Upper lobe of left lung (tissue), 6 donors: ENCODE results near the gene MAPK14. TPM values are rescaled to one million over a fixed set of nuclear protein-coding genes. Genes with fewer than 3 reads are reported as not detected.

Experiments
- ATAC-seq, 2 donors: fragments of 200-7000 bp; cut with Tn5 transposase; one replicate each; pipeline ENCODE4 v1.9.1; 2022; ENCODE audit warnings: mild to moderate bottlenecking in 2 of 2, moderate library complexity in 2 of 2; ENCODE audit not compliant: low FRiP score in 2 of 2
- DNase-seq, 2 donors: peaks; one replicate each; pipeline ENCODE4 v3.0.0-alpha.2; 2019 to 2020
- H3K27ac ChIP-seq, 4 donors: fragments of 200-600 bp; sonication (generic); one replicate each; pipeline ENCODE4 v1.5.1; 2016 to 2019
- H3K27me3 ChIP-seq, 4 donors: fragments of 200-600 bp; sonication (generic); one replicate each; pipeline ENCODE4 v1.5.1; 2017 to 2019
- H3K36me3 ChIP-seq, 4 donors: fragments of 200-600 bp; sonication (generic); one replicate each; pipeline ENCODE4 v1.5.1; 2016 to 2019
- H3K4me1 ChIP-seq, 4 donors: fragments of 200-600 bp; sonication (generic); one replicate each; pipeline ENCODE4 v1.5.1; 2018 to 2019
- H3K4me3 ChIP-seq, 4 donors: fragments of 200-600 bp; sonication (generic); one replicate each; pipeline ENCODE4 v1.5.1; 2017 to 2019; ENCODE audit warnings: mild to moderate bottlenecking in 2 of 4, moderate library complexity in 1 of 4
- H3K9me3 ChIP-seq, 4 donors: fragments of 200-600 bp; sonication (generic); one replicate each; pipeline ENCODE4 v1.5.1; 2018 to 2019
- CTCF ChIP-seq, 6 experiments: fragments of 450-650 bp in 4 of 6; fragments of 200-600 bp in 2 of 6; sonication (generic) in 2 of 6; IDR thresholded peaks; one replicate each; pipeline ENCODE4 v1.5.1; 2016 to 2019; ENCODE audit warnings: antibody characterized with exemption in 6 of 6
- EP300 ChIP-seq, 4 donors: sonication (generic); formaldehyde crosslinking; IDR thresholded peaks; one replicate each; pipeline ENCODE4 v1.5.1; 2017; ENCODE audit warnings: antibody characterized with exemption in 4 of 4, control low read depth in 2 of 4
- POLR2A ChIP-seq, 4 donors: fragments of 450-650 bp; IDR thresholded peaks; one replicate each; pipeline ENCODE4 v1.5.1; 2016 to 2017; ENCODE audit warnings: antibody characterized with exemption in 4 of 4, mild to moderate bottlenecking in 2 of 4
- POLR2AphosphoS5 ChIP-seq, 2 donors: sonication (generic); formaldehyde crosslinking; IDR thresholded peaks; one replicate each; pipeline ENCODE4 v1.5.1; 2017; ENCODE audit warnings: antibody characterized with exemption in 2 of 2
- WGBS, 2 donors: methylation state at CpG; one replicate each; pipeline ENCODE4 v1.1.5; 2017 to 2018; 5-methylcytosine and 5-hydroxymethylcytosine counted together
- total RNA-seq, 6 donors: library from RNA; depleted of rRNA in 4 of 6; stranded (reverse); fragments of >200 nt in 4 of 6; gene quantifications; one replicate each; pipeline versions ENCODE4 v1.1.0 to v1.2.1, GENCODE V29; 2016 to 2021
- donor health status: DM: no; HTN: no; CAD: no; lungs with moderate emphysema.
- donor health status: DM: no; HTN: yes; CAD: no; lungs with severe emphysema.

The MAPK14 gene
- total RNA-seq, 6 donors from 2014 or later = 39.8 to 96.3 (median 70.8) TPM

GRCh38 chr6:36150283-36150682 is 122.7 kb downstream of the MAPK14 start:
- Histone ChIP-seq H3K4me3 (no peak overlapping the region), H3K27ac (peak overlapping the region in 3 of 4 donors; percentile 18 to 50 (median 22)), H3K9me3 (no peaks in the 10 kb centered on the region), H3K36me3 (no peaks in the 10 kb centered on the region), H3K4me1 (peaks cover 10 to 26% (median 12%) of the 10 kb centered on the region in 4 donors), H3K27me3 (no peaks in the 10 kb centered on the region)
- WGBS, 2 donors = 52 to 54% methylated on average over 3 of the region's 3 CpGs
- no peak for TF ChIP-seq POLR2A (IDR thresholded peaks at IDR 0.05)
- no peak for TF ChIP-seq POLR2AphosphoS5 (IDR thresholded peaks at IDR 0.05)
- TF ChIP-seq CTCF (IDR thresholded peaks at IDR 0.05) = no peak
- TF ChIP-seq EP300 (IDR thresholded peaks at IDR 0.05) = no peak
- ATAC-seq (peak in 1 of 2 donors; percentile 35), DNase-seq (no peak)

- 70 to 81% methylated on average over 2 of the region's 2 CpGs for WGBS, 2 donors
- H3K27ac ChIP-seq = no peak overlapping the region
- H3K27me3 ChIP-seq = no peaks in the 10 kb centered on the region
- ATAC-seq = no peak
- no peaks in the 10 kb centered on the region for H3K9me3 ChIP-seq
- peaks cover 10 to 26% (median 12%) of the 10 kb centered on the region in 4 donors for H3K4me1 ChIP-seq
- peak in 1 of 2 donors; percentile 46 for DNase-seq
- peak in 1 of 4 donors; percentile 17 for TF ChIP-seq EP300 (IDR thresholded peaks at IDR 0.05)
- no peak for TF ChIP-seq POLR2AphosphoS5 (IDR thresholded peaks at IDR 0.05)
- no peak for TF ChIP-seq CTCF (IDR thresholded peaks at IDR 0.05)
- TF ChIP-seq POLR2A (IDR thresholded peaks at IDR 0.05) = no peak
- H3K36me3 ChIP-seq = no peaks in the 10 kb centered on the region
- no peak overlapping the region for H3K4me3 ChIP-seq
Measured at GRCh38 chr6:36154286-36154685, 126.7 kb downstream of the MAPK14 start.

- no peaks in the 10 kb centered on the region for H3K27me3 ChIP-seq
- no peaks in the 10 kb centered on the region for H3K36me3 ChIP-seq
- H3K4me1 ChIP-seq = peaks cover 0 to 12% (median under 1%) of the 10 kb centered on the region in 4 donors
- ATAC-seq (no peak), DNase-seq (no peak)
- 92 to 94% methylated on average over 2 of the region's 2 CpGs for WGBS, 2 donors
- no peaks in the 10 kb centered on the region for H3K9me3 ChIP-seq
- no peak overlapping the region for H3K27ac ChIP-seq
- TF ChIP-seq CTCF (IDR thresholded peaks at IDR 0.05) = no peak
- TF ChIP-seq POLR2AphosphoS5 (IDR thresholded peaks at IDR 0.05) = no peak
- TF ChIP-seq POLR2A (IDR thresholded peaks at IDR 0.05) = no peak
- no peak overlapping the region for H3K4me3 ChIP-seq
Measured at GRCh38 chr6:36155662-36156061, 128.1 kb downstream of the MAPK14 start.

- Histone ChIP-seq H3K4me3 (no peak overlapping the region), H3K36me3 (no peaks in the 10 kb centered on the region), H3K9me3 (no peaks in the 10 kb centered on the region), H3K27ac (no peak overlapping the region), H3K27me3 (no peaks in the 10 kb centered on the region), H3K4me1 (no peaks in the 10 kb centered on the region)
- no peak for TF ChIP-seq CTCF (IDR thresholded peaks at IDR 0.05)
- no peak for TF ChIP-seq POLR2A (IDR thresholded peaks at IDR 0.05)
- TF ChIP-seq EP300 (IDR thresholded peaks at IDR 0.05) = no peak
- no peak for TF ChIP-seq POLR2AphosphoS5 (IDR thresholded peaks at IDR 0.05)
- no peak for DNase-seq
- no peak for ATAC-seq
- 89 to 91% methylated on average over 4 of the region's 4 CpGs for WGBS, 2 donors
Measured at GRCh38 chr6:36160147-36160760, 132.6 kb downstream of the MAPK14 start.

Other genes starting within 250 kb of the MAPK14 start
- not detected for gene CLPSL1, start 246.8 kb upstream of the MAPK14 start, total RNA-seq
- gene CLPS, start 230.5 kb upstream of the MAPK14 start, total RNA-seq = 1 to 10 TPM in 2 of 6 donors, not detected in 4; 3.2 to 8.0 TPM
- gene LHFPL5, start 222.5 kb upstream of the MAPK14 start, total RNA-seq = not detected
- 10 to 100 TPM; 24.5 to 68.5 (median 42.7) TPM for gene SRPK1, start 106.7 kb upstream of the MAPK14 start, total RNA-seq
- gene SLC26A8, start 3.2 kb upstream of the MAPK14 start, total RNA-seq = 1 to 10 TPM in 1 of 6 donors, under 1 TPM in 5; under 0.01 to 1.5 (median 0.80) TPM
- gene MAPK13, start 102.7 kb downstream of the MAPK14 start, total RNA-seq = 10 to 100 TPM; 56.7 to 90.1 (median 80.1) TPM
- gene BRPF3, start 168.9 kb downstream of the MAPK14 start, total RNA-seq = 10 to 100 TPM; 23.7 to 37.4 (median 33.4) TPM
- under 1 TPM in 3 of 6 donors, not detected in 3; 0.14 to 0.61 (median 0.30) TPM for gene PNPLA1, start 242.3 kb downstream of the MAPK14 start, total RNA-seq